Forelimb muscle (tissue), 1 donor: ENCODE data around the gene ALKBH3. TPM values are rescaled to one million over a fixed set of nuclear protein-coding genes. Genes with fewer than 3 reads are reported as not detected.

Source experiments
- DNase-seq: peaks from one replicate; pipeline ENCODE4 v3.0.0-alpha.2; 2013; ENCODE audit warnings: low read depth
- polyA plus RNA-seq: library from polyadenylated mRNA; unstranded; fragments of 120-200 nt; gene quantifications from one replicate; pipeline ENCODE4 v1.2.1, GENCODE V29; 2013; ENCODE audit not compliant: insufficient read length

Gene ALKBH3
- polyA plus RNA-seq, 1 donor: 26.2 TPM

GRCh38 chr11:43922295-43922648 is 41.6 kb downstream of the ALKBH3 start:
- no peak for DNase-seq

GRCh38 chr11:43922744-43923405 is 42.2 kb downstream of the ALKBH3 start:
- DNase-seq: no peak

- no peak for DNase-seq
Measured at GRCh38 chr11:43923406-43924111, 42.9 kb downstream of the ALKBH3 start.

- no peak for DNase-seq
Measured at GRCh38 chr11:43924112-43924855, 43.7 kb downstream of the ALKBH3 start.

GRCh38 chr11:43925063-43925931 is 44.7 kb downstream of the ALKBH3 start:
- DNase-seq: no peak

- no peak for DNase-seq
Measured at GRCh38 chr11:43925932-43926505, 45.4 kb downstream of the ALKBH3 start.

- DNase-seq: no peak
Measured at GRCh38 chr11:43927070-43927469, 46.4 kb downstream of the ALKBH3 start.

- DNase-seq: no peak
Measured at GRCh38 chr11:43927925-43928707, 47.5 kb downstream of the ALKBH3 start.

- no peak for DNase-seq
Measured at GRCh38 chr11:43928721-43929120, 48.1 kb downstream of the ALKBH3 start.

GRCh38 chr11:43930868-43931716 is 50.5 kb downstream of the ALKBH3 start:
- DNase-seq: no peak

- DNase-seq: no peak
Measured at GRCh38 chr11:43931717-43932039, 51.0 kb downstream of the ALKBH3 start.

GRCh38 chr11:43933226-43933607 is 52.6 kb downstream of the ALKBH3 start:
- no peak for DNase-seq

GRCh38 chr11:43933608-43934551 is 53.2 kb downstream of the ALKBH3 start:
- DNase-seq: no peak

GRCh38 chr11:43934601-43935423 is 54.2 kb downstream of the ALKBH3 start:
- no peak for DNase-seq

GRCh38 chr11:43935424-43935979 is 54.9 kb downstream of the ALKBH3 start:
- no peak for DNase-seq

- no peak for DNase-seq
Measured at GRCh38 chr11:43936076-43936475, 55.4 kb downstream of the ALKBH3 start.
